Measurements from ENCODE around the gene NFX1. TPM values are rescaled to one million over a fixed set of nuclear protein-coding genes. Genes with fewer than 3 reads are reported as not detected.

Gene NFX1
- polyA plus RNA-seq, 3 donors: 4.3 to 26.3 (median 8.1) TPM

GRCh38 chr9:33403941-33404787 lies 113.8 kb downstream of the NFX1 start:
- no peaks in the 10 kb centered on the region for H3K79me2 ChIP-seq (ENCODE audit: insufficient read depth, low read length)

More at GRCh38 chr9:33403941-33404787, 113.8 kb downstream of the NFX1 start:
- Histone ChIP-seq H3K9me3 (replicated peaks in 1 of 2; ENCODE audit: control insufficient read depth in 1 of 2, insufficient read depth in 1 of 2, low read length in 2 of 2) (no peaks in the 10 kb centered on the region), H4K20me1 (ENCODE audit: insufficient read depth, low read length) (no peaks in the 10 kb centered on the region), H3K9ac (ENCODE audit: insufficient read depth, low read length, poor library complexity, severe bottlenecking) (no peak overlapping the region), H2AFZ (ENCODE audit: insufficient read depth, low read depth, low read length, poor library complexity, severe bottlenecking) (no peak overlapping the region), H3K27me3 (ENCODE audit: control insufficient read depth in 2 of 2, insufficient read depth in 2 of 2, low read length in 2 of 2) (no peaks in the 10 kb centered on the region), H3K36me3 (replicated peaks in 1 of 2; ENCODE audit: control insufficient read depth in 1 of 2, insufficient read depth in 2 of 2, low read length in 2 of 2) (no peaks in the 10 kb centered on the region), H3K4me1 (ENCODE audit: control insufficient read depth in 1 of 2, insufficient read depth in 2 of 2, low read length in 2 of 2) (no peaks in the 10 kb centered on the region), H3K4me3 (replicated peaks in 1 of 3; ENCODE audit: low read depth in 2 of 3, low read length in 3 of 3) (no peak overlapping the region), H3K4me2 (replicated peaks; ENCODE audit: extremely low read depth, low read length, poor library complexity, severe bottlenecking) (no peak overlapping the region), H3K27ac (ENCODE audit: low read depth in 1 of 2, low read length in 2 of 2) (no peak overlapping the region)
- Mint-ChIP-seq H3K36me3 (no peaks in the 10 kb centered on the region), H3K9me3 (peaks cover 0 to 4% (median 0%) of the 10 kb centered on the region in 7 donors), H3K27me3 (ENCODE audit: low read depth in 3 of 3) (peaks cover 2 to 4% (median 3%) of the 10 kb centered on the region in 3 donors), H3K27ac (no peak overlapping the region), H3K4me3 (no peak overlapping the region), H3K4me1 (peaks cover 2% of the 10 kb centered on the region)
- DNase-seq: no peak
- intact Hi-C loops (cut with micrococcal nuclease): no loop called here
- no peak for TF ChIP-seq CTCF (IDR thresholded peaks at IDR 0.05)
- 95% methylated on average over 14 of the region's 17 CpGs for WGBS (ENCODE audit: insufficient coverage)

All from CD14-positive monocyte (primary cell).